H9 (cell line): ENCODE results near the gene CCDC57. TPM values are rescaled to one million over a fixed set of nuclear protein-coding genes. Genes with fewer than 3 reads are reported as not detected.

Experiments
- DNase-seq: peaks from one replicate; pipeline ENCODE4 v3.0.0-alpha.2; 2017
- H2AFZ ChIP-seq: one replicate; pipeline ENCODE4 v1.6.1; 2013; ENCODE audit warnings: mild to moderate bottlenecking, low read length, control low read depth, moderate library complexity
- H2AK5ac ChIP-seq: 2 replicates; pipeline ENCODE4 v1.6.1; 2013; ENCODE audit warnings: low read length, control low read depth, mixed read lengths; ENCODE audit not compliant: insufficient read length
- H2BK120ac ChIP-seq: one replicate; pipeline ENCODE4 v1.6.1; 2013; ENCODE audit warnings: low read depth, mild to moderate bottlenecking, low read length, control low read depth, inconsistent platforms; ENCODE audit not compliant: poor library complexity, severe bottlenecking
- H2BK12ac ChIP-seq: 2 replicates; pipeline ENCODE4 v1.6.1; 2013; ENCODE audit warnings: low read length, control low read depth, mixed read lengths, low read depth; ENCODE audit not compliant: insufficient read length
- H2BK15ac ChIP-seq: 2 replicates; pipeline ENCODE4 v1.6.1; 2013; ENCODE audit warnings: low read depth, low read length, control low read depth
- H2BK20ac ChIP-seq: one replicate; pipeline ENCODE4 v1.6.1; 2013; ENCODE audit warnings: low read depth, mild to moderate bottlenecking, low read length, control low read depth, inconsistent platforms; ENCODE audit not compliant: poor library complexity, severe bottlenecking
- H2BK5ac ChIP-seq: 2 replicates; pipeline ENCODE4 v1.6.1; 2013; ENCODE audit warnings: low read length, control low read depth, mixed read lengths; ENCODE audit not compliant: insufficient read length
- H3K14ac ChIP-seq: 2 replicates; pipeline ENCODE4 v1.6.1; 2013; ENCODE audit warnings: low read length, control low read depth; ENCODE audit not compliant: insufficient read depth
- H3K18ac ChIP-seq: 2 replicates; pipeline ENCODE4 v1.6.1; 2013; ENCODE audit warnings: low read depth, mild to moderate bottlenecking, mixed read lengths, low read length, control low read depth; ENCODE audit not compliant: insufficient read length
- H3K23ac ChIP-seq: 2 replicates; pipeline ENCODE4 v1.6.1; 2013; ENCODE audit warnings: low read length, control low read depth, mixed read lengths, low read depth; ENCODE audit not compliant: insufficient read length
- H3K23me2 ChIP-seq: 2 replicates; pipeline ENCODE4 v1.6.1; 2013; ENCODE audit warnings: low read depth, mild to moderate bottlenecking, mixed read lengths, low read length, control low read depth; ENCODE audit not compliant: insufficient read length, poor library complexity, severe bottlenecking
- H3K27ac ChIP-seq: 2 replicates; pipeline ENCODE4 v1.5.1; 2013; ENCODE audit warnings: low read length, control low read depth, mixed read lengths, low read depth; ENCODE audit not compliant: insufficient read length
- H3K27me3 ChIP-seq: 2 replicates; pipeline ENCODE4 v1.6.1; 2013; ENCODE audit warnings: low read length, control low read depth, inconsistent platforms; ENCODE audit not compliant: insufficient read depth
- H3K4ac ChIP-seq: 2 replicates; pipeline ENCODE4 v1.6.1; 2013; ENCODE audit warnings: low read depth, mild to moderate bottlenecking, control low read depth, inconsistent platforms, low read length, moderate library complexity
- H3K4me1 ChIP-seq: 2 replicates; pipeline ENCODE4 v1.6.1; 2013; ENCODE audit warnings: low read length, control low read depth, inconsistent platforms; ENCODE audit not compliant: insufficient read depth
- H3K4me2 ChIP-seq: 2 replicates; pipeline ENCODE4 v1.6.1; 2013; ENCODE audit warnings: low read length, control low read depth, mixed read lengths; ENCODE audit not compliant: insufficient read length, insufficient read depth
- H3K56ac ChIP-seq: 2 replicates; pipeline ENCODE4 v1.6.1; 2013; ENCODE audit warnings: low read depth, mild to moderate bottlenecking, mixed read lengths, low read length, control low read depth; ENCODE audit not compliant: insufficient read length
- H3K79me1 ChIP-seq: 2 replicates; pipeline ENCODE4 v1.6.1; 2013; ENCODE audit warnings: low read depth, mild to moderate bottlenecking, moderate library complexity, low read length, control low read depth, inconsistent platforms; ENCODE audit not compliant: insufficient read depth, poor library complexity, severe bottlenecking
- H3K79me2 ChIP-seq: 2 replicates; pipeline ENCODE4 v1.6.1; 2013; ENCODE audit warnings: low read length, control low read depth, inconsistent platforms; ENCODE audit not compliant: insufficient read depth
- H3K9ac ChIP-seq: 2 replicates; pipeline ENCODE4 v1.6.1; 2013; ENCODE audit warnings: low read length, control low read depth, mixed read lengths; ENCODE audit not compliant: insufficient read length; ENCODE audit errors: extremely low read depth
- H3K9me3 ChIP-seq: one replicate; pipeline ENCODE4 v1.6.1; 2013; ENCODE audit warnings: low read depth, low read length, inconsistent platforms; ENCODE audit not compliant: control insufficient read depth
- H3T11ph ChIP-seq: one replicate; pipeline ENCODE4 v1.6.1; 2013; ENCODE audit warnings: mild to moderate bottlenecking, low read length, control low read depth, inconsistent platforms
- H4K20me1 ChIP-seq: one replicate; pipeline ENCODE4 v1.6.1; 2013; ENCODE audit not compliant: control insufficient read depth, insufficient read length, insufficient read depth
- H4K5ac ChIP-seq: 2 replicates; pipeline ENCODE4 v1.6.1; 2013; ENCODE audit warnings: low read depth, mild to moderate bottlenecking, mixed read lengths, low read length, control low read depth; ENCODE audit not compliant: insufficient read length
- H4K8ac ChIP-seq: replicated peaks from 2 replicates; pipeline ENCODE4 v1.6.1; 2013; ENCODE audit warnings: low read length, control low read depth, mixed read lengths, low read depth; ENCODE audit not compliant: insufficient read length
- H4K91ac ChIP-seq: 2 replicates; pipeline ENCODE4 v1.6.1; 2013; ENCODE audit warnings: low read depth, mild to moderate bottlenecking, moderate library complexity, mixed read lengths, low read length, control low read depth; ENCODE audit not compliant: insufficient read length
- H3K27ac Mint-ChIP-seq, 3 experiments: 2 replicates in 2 of 3; 3 replicates in 1 of 3; pipeline ENCODE4 v1.8.0; 2020 to 2021; ENCODE audit warnings: mixed read lengths in 3 of 3, mild to moderate bottlenecking in 1 of 3, moderate library complexity in 1 of 3
- H3K27me3 Mint-ChIP-seq: 2 replicates; pipeline ENCODE4 v1.8.0; 2021; ENCODE audit warnings: low read depth, mild to moderate bottlenecking, moderate library complexity, mixed read lengths
- H3K36me3 Mint-ChIP-seq, 3 experiments: 2 replicates in 2 of 3; 3 replicates in 1 of 3; pipeline ENCODE4 v1.8.0; 2020 to 2021; ENCODE audit warnings: low read depth in 3 of 3, mixed read lengths in 3 of 3; ENCODE audit not compliant: insufficient read depth in 1 of 3
- H3K4me1 Mint-ChIP-seq, 2 experiments: 2 replicates each; pipeline ENCODE4 v1.8.0; 2020; ENCODE audit warnings: mixed read lengths in 2 of 2
- H3K4me3 Mint-ChIP-seq, 2 experiments: 2 replicates in 1 of 2; 3 replicates in 1 of 2; pipeline ENCODE4 v1.8.0; 2020 to 2021; ENCODE audit warnings: mild to moderate bottlenecking in 2 of 2, mixed read lengths in 2 of 2, moderate library complexity in 1 of 2
- H3K9me3 Mint-ChIP-seq, 2 experiments: 2 replicates in 1 of 2; 3 replicates in 1 of 2; pipeline ENCODE4 v1.8.0; 2020; ENCODE audit warnings: mild to moderate bottlenecking in 2 of 2, mixed read lengths in 2 of 2, moderate library complexity in 1 of 2
- CTCF ChIP-seq: fragments of 200-600 bp; sonication (generic); conservative IDR thresholded peaks from 3 replicates; pipeline ENCODE4 v1.8.0; 2021; ENCODE audit warnings: antibody characterized with exemption, mild to moderate bottlenecking
- WGBS: extraction: QIAGEN DNeasy Blood & Tissue Kit; methylation state at CpG from one replicate; pipeline ENCODE4 v1.1.7; 2013; ENCODE audit warnings: missing lambda C conversion rate, low lambda C conversion rate, mixed read lengths; ENCODE audit not compliant: insufficient read length; ENCODE audit errors: extremely low coverage; 5-methylcytosine and 5-hydroxymethylcytosine counted together
- total RNA-seq: library from RNA; stranded (reverse); gene quantifications from 2 replicates; pipeline ENCODE4 v1.2.1, GENCODE V29; 2021

Gene CCDC57
- total RNA-seq, 1 experiment from 2014 or later: 11.0 TPM

DNA sequence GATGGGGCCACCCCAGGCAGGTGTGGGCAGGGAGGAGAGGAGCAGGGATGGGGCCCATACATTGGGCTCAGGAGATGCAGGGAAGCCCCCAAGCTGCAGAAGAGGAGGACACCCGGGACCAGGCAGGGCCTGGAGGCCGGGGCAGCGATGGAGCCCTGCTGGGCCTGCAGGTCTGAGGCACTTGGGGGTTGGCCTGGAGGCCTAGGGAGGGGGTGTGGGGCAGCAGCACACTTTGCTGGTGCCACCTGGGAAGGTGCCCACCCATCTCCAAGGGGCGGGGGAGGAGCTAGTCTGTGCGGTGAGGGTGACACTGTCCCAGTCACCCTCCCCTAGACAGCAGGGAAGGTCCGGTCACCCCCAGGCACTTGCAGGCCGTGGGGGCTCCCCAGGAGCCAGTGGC lies 6.4 kb upstream of the CCDC57 start:
- DNase-seq: peak; percentile 31

More for the DNA sequence above, 6.4 kb upstream of the CCDC57 start:
- no peak overlapping the region for H2AK5ac ChIP-seq
- H3K14ac ChIP-seq: no peak overlapping the region
- no peak overlapping the region for H2BK120ac ChIP-seq
- H2BK20ac ChIP-seq: no peak overlapping the region
- Mint-ChIP-seq H3K4me3 (no peak overlapping the region), H3K4me1 (no peaks in the 10 kb centered on the region), H3K27me3 (peaks cover 43% of the 10 kb centered on the region), H3K27ac (no peak overlapping the region), H3K36me3 (no peaks in the 10 kb centered on the region; a peak in 1 of 7 replicates), H3K9me3 (peaks cover 0 to 3% of the 10 kb centered on the region in 2 experiments; a peak in 1 of 5 replicates)
- no peak overlapping the region for H3K27ac ChIP-seq
- H2AFZ ChIP-seq: no peak overlapping the region
- H3K18ac ChIP-seq: no peak overlapping the region
- no peak overlapping the region for H3K4me2 ChIP-seq
- no peak overlapping the region for H3K56ac ChIP-seq
- H3K9me3 ChIP-seq: no peaks in the 10 kb centered on the region
- H3K23ac ChIP-seq: no peak overlapping the region
- H3K79me2 ChIP-seq: no peaks in the 10 kb centered on the region
- no peak overlapping the region for H2BK15ac ChIP-seq
- no peak overlapping the region for H2BK5ac ChIP-seq
- H3K9ac ChIP-seq: no peak overlapping the region
- no peaks in the 10 kb centered on the region for H3K79me1 ChIP-seq
- no peaks in the 10 kb centered on the region for H3K23me2 ChIP-seq
- no peaks in the 10 kb centered on the region for H4K20me1 ChIP-seq
- no peak overlapping the region for H4K91ac ChIP-seq
- H3T11ph ChIP-seq: no peak overlapping the region
- H3K4ac ChIP-seq: no peak overlapping the region
- H2BK12ac ChIP-seq: no peak overlapping the region
- H3K27me3 ChIP-seq: no peaks in the 10 kb centered on the region; the same call in 1 of the 2 replicates
- H4K8ac ChIP-seq: no peak overlapping the region
- WGBS: no CpG with 5 or more reads among the region's 7 CpGs
- no peaks in the 10 kb centered on the region for H3K4me1 ChIP-seq
- no peak overlapping the region for H4K5ac ChIP-seq
- TF ChIP-seq CTCF: no peak
